Measurements from ENCODE around the gene KCNH6. TPM values are rescaled to one million over a fixed set of nuclear protein-coding genes. Genes with fewer than 3 reads are reported as not detected.

The KCNH6 gene
- total RNA-seq, 4 donors from 2014 or later, result not detected

- no peak for TF ChIP-seq POLR2A (IDR thresholded peaks at IDR 0.05; ENCODE audit: low read depth)
- TF ChIP-seq, protein P1, sequence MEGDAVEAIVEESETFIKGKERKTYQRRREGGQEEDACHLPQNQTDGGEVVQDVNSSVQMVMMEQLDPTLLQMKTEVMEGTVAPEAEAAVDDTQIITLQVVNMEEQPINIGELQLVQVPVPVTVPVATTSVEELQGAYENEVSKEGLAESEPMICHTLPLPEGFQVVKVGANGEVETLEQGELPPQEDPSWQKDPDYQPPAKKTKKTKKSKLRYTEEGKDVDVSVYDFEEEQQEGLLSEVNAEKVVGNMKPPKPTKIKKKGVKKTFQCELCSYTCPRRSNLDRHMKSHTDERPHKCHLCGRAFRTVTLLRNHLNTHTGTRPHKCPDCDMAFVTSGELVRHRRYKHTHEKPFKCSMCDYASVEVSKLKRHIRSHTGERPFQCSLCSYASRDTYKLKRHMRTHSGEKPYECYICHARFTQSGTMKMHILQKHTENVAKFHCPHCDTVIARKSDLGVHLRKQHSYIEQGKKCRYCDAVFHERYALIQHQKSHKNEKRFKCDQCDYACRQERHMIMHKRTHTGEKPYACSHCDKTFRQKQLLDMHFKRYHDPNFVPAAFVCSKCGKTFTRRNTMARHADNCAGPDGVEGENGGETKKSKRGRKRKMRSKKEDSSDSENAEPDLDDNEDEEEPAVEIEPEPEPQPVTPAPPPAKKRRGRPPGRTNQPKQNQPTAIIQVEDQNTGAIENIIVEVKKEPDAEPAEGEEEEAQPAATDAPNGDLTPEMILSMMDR (IDR thresholded peaks at IDR 0.05), result no peak
- no peak for TF ChIP-seq POLR2AphosphoS5 (IDR thresholded peaks at IDR 0.05)
- TF ChIP-seq EP300 (IDR thresholded peaks at IDR 0.05), result no peak
- H3K27ac ChIP-seq (replicated peaks in 1 of 4), result no peak overlapping the region
- H3K9me3 ChIP-seq, result no peaks in the 10 kb centered on the region
- intact Hi-C loops (cut with DNase I), result no loop called here
- no peak for DNase-seq (ENCODE audit: extremely low spot score)
- WGBS, result 88% methylated on average over 3 of the region's 3 CpGs
- peaks cover 0 to 16% (median 0%) of the 10 kb centered on the region in 4 donors for H3K27me3 ChIP-seq
- H3K4me3 ChIP-seq, result no peak overlapping the region
- no peaks in the 10 kb centered on the region for H3K36me3 ChIP-seq
- no peaks in the 10 kb centered on the region for H3K4me1 ChIP-seq
Measured at GRCh38 chr17:63514477-63514876, 8.7 kb upstream of the KCNH6 start.

DNA sequence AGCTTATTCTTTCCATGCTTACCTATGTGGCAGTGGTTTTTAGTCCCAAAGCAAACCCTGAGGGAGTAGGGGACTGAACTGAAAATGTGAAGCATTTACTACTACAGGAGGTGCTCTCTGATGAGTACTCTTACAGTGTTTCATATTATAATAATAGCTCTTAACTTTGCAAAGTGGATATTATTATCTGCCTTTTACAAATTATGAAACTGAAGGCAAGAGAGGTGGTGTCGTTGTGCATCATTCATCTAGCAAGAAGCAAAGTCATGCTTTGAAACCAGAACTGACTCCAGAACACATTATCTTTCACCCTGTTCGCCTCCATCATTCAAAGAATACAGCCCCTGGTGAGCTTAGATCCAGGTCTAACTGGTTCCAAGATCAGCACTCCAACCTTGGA, 8.2 kb upstream of the KCNH6 start:
- intact Hi-C loops (cut with DNase I), result no loop called here
- Histone ChIP-seq H3K4me1 (no peaks in the 10 kb centered on the region), H3K36me3 (no peaks in the 10 kb centered on the region), H3K27me3 (peaks cover 0 to 16% (median 0%) of the 10 kb centered on the region in 4 donors), H3K27ac (replicated peaks in 1 of 4) (no peak overlapping the region), H3K4me3 (no peak overlapping the region), H3K9me3 (no peaks in the 10 kb centered on the region)
- TF ChIP-seq, protein P1 (IDR thresholded peaks at IDR 0.05), result no peak
- no peak for TF ChIP-seq POLR2AphosphoS5 (IDR thresholded peaks at IDR 0.05)
- no peak for TF ChIP-seq EP300 (IDR thresholded peaks at IDR 0.05)
- TF ChIP-seq POLR2A (IDR thresholded peaks at IDR 0.05; ENCODE audit: low read depth), result no peak
- 89% methylated on average over 2 of the region's 2 CpGs for WGBS
- DNase-seq (ENCODE audit: extremely low spot score), result no peak

GRCh38 chr17:63515426-63515825, 7.7 kb upstream of the KCNH6 start:
- peaks cover 0 to 16% (median 0%) of the 10 kb centered on the region in 4 donors for H3K27me3 ChIP-seq
- H3K4me1 ChIP-seq, result no peaks in the 10 kb centered on the region
- WGBS, result 55% methylated on average over 1 of the region's 1 CpG
- TF ChIP-seq POLR2AphosphoS5 (IDR thresholded peaks at IDR 0.05), result no peak
- TF ChIP-seq, protein P1 (IDR thresholded peaks at IDR 0.05), result no peak
- no peak for TF ChIP-seq EP300 (IDR thresholded peaks at IDR 0.05)
- no peak for TF ChIP-seq POLR2A (IDR thresholded peaks at IDR 0.05; ENCODE audit: low read depth)
- H3K36me3 ChIP-seq, result no peaks in the 10 kb centered on the region
- no peak overlapping the region for H3K27ac ChIP-seq (replicated peaks in 1 of 4)
- H3K9me3 ChIP-seq, result no peaks in the 10 kb centered on the region
- intact Hi-C loops (cut with DNase I), result no loop called here
- H3K4me3 ChIP-seq, result no peak overlapping the region
- DNase-seq (ENCODE audit: extremely low spot score), result no peak

GRCh38 chr17:63516910-63517824, 6.0 kb upstream of the KCNH6 start:
- H3K27me3 ChIP-seq, result peaks cover 0 to 29% (median 0%) of the 10 kb centered on the region in 4 donors
- no peak overlapping the region for H3K4me3 ChIP-seq
- no peaks in the 10 kb centered on the region for H3K36me3 ChIP-seq
- TF ChIP-seq POLR2A (IDR thresholded peaks at IDR 0.05; ENCODE audit: low read depth), result no peak
- no peak for TF ChIP-seq EP300 (IDR thresholded peaks at IDR 0.05)
- TF ChIP-seq, protein P1 (IDR thresholded peaks at IDR 0.05), result no peak
- H3K4me1 ChIP-seq, result no peaks in the 10 kb centered on the region
- no peak for DNase-seq (ENCODE audit: extremely low spot score)
- WGBS, result 77% methylated on average over 6 of the region's 6 CpGs
- no peaks in the 10 kb centered on the region for H3K9me3 ChIP-seq
- no peak overlapping the region for H3K27ac ChIP-seq (replicated peaks in 1 of 4)
- intact Hi-C loops (cut with DNase I), result no loop called here

Measured in esophagus muscularis mucosa (tissue), 4 donors.